NK-92 (cell line): Measurements from ENCODE around the gene SDK1.
"Not testable (repeated sequence)": the region's sequence is repeated elsewhere in the genome, so short reads cannot be mapped to it uniquely, and the experiment has no call there.

Experiments
- DNase-seq: peaks from one replicate; lab custom pipeline; 2025; ENCODE audit not compliant: unreplicated experiment; lab: John Stamatoyannopoulos, UW

SDK1 gene

GRCh38 chr7:4256286-4256685 lies 955.2 kb downstream of the SDK1 start:
- no peak for DNase-seq

- DNase-seq = no peak
Measured at GRCh38 chr7:4257146-4258111, 956.4 kb downstream of the SDK1 start.

DNA sequence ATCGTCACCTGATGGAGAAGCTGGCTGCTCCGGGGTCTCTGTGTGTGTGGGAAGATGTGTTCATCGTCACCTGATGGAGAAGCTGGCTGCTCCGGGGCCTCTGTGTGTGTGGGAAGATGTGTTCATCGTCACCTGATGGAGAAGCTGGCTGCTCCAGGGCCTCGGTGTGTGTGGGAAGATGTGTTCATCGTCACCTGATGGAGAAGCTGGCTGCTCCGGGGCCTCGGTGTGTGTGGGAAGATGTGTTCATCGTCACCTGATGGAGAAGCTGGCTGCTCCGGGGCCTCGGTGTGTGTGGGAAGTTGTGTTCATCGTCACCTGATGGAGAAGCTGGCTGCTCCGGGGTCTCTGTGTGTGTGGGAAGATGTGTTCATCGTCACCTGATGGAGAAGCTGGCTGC lies 959.1 kb downstream of the SDK1 start:
- not testable (repeated sequence) for DNase-seq

- DNase-seq = no peak
Measured at GRCh38 chr7:4260867-4261600, 960.0 kb downstream of the SDK1 start.

GRCh38 chr7:4261601-4261960 lies 960.5 kb downstream of the SDK1 start:
- DNase-seq = no peak

GRCh38 chr7:4264206-4264605 lies 963.2 kb downstream of the SDK1 start:
- DNase-seq = not testable (repeated sequence)

- DNase-seq = no peak
Measured at GRCh38 chr7:4265066-4265465, 964.0 kb downstream of the SDK1 start.

DNA sequence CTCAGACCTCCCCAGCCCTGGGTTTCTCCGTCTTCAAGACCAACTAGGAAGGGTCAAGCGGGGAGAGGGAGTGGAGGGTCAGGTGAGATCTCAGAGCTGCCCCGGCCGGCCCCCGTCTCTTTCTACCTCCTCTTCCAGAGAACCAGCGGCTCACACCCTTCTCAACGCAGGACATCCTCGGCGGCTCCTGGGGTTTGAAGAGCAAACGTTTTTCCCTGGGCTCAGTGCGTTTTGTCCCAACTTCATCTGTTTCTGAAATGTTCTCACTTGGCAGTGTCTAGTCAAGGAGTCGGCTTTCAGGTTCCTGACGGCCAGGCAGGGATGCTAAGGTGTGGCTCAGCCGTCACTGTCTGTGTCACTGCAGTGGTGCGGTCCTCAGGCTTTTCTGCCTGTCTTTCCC lies 964.6 kb downstream of the SDK1 start:
- DNase-seq = no peak

GRCh38 chr7:4266270-4267040 lies 965.4 kb downstream of the SDK1 start:
- no peak for DNase-seq

- DNase-seq = no peak
Measured at GRCh38 chr7:4267341-4268039, 966.4 kb downstream of the SDK1 start.

DNA sequence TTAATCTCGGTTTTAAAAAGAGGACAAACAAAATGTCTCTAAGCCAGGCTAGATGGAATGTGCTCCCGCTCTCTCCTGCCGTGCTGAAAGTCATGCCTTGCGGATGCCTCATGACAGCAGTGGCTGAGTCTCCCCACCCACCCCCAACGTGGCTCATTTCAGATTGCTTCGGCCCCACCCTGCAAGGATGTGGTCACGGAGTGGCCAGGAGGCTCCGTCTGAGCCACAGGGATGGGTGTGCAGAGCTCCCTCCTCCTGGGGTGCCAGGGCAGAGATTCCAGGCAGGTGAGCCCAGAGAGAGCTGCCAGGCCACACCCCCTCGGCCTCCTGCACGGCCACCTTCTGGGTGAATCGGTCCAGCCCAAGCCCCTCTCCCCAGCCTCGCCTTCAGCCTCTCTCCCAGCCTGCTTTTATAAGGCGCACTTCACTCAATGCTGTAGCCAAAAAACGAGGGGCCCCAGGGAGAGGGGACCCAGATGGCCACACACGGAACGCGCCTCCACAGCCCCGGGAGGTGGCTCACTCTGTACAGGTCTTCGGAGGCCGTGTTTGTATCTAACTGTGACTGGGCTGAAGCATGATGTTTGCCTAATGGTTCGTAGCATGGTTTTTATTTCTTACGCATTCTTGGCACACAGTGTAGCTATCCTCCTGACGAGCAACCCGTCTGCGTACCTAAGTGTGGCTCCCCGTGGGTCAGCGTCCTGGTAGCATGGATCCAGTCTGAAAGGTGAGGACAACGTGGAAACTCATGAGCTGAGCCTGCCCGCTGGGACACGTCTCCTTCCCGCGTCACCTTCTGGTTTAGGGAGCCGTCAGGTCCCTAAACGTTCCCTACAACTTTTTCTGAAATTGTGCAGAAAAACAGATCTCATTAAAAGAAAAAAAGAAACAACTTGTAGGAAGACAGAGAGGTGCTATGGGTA lies 967.3 kb downstream of the SDK1 start:
- no peak for DNase-seq

DNA sequence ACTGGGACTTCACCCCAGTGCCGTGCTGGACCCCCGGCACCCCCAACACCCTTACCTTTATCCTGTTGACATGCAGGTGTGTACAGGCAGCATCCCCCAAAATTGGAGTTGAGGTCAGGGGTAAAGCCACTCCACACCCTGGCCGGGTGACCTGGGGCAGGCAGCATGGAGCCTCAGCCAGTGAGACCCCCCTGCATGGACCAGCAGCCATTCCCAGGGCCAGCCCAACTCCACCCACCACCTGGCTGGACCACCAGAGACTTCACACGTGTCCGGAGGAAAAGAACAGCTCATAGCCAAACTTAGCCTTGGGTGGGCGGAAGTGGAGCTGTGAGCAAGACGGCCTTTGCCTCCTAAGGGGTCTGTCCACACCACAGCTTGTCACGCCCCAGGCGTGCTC lies 968.0 kb downstream of the SDK1 start:
- DNase-seq = no peak

GRCh38 chr7:4269746-4270145 lies 968.7 kb downstream of the SDK1 start:
- no peak for DNase-seq

- DNase-seq = no peak
Measured at GRCh38 chr7:4270268-4270667, 969.2 kb downstream of the SDK1 start.

GRCh38 chr7:4270941-4271715 lies 970.1 kb downstream of the SDK1 start:
- no peak for DNase-seq

- DNase-seq = no peak
Measured at GRCh38 chr7:4271716-4272015, 970.6 kb downstream of the SDK1 start.

DNA sequence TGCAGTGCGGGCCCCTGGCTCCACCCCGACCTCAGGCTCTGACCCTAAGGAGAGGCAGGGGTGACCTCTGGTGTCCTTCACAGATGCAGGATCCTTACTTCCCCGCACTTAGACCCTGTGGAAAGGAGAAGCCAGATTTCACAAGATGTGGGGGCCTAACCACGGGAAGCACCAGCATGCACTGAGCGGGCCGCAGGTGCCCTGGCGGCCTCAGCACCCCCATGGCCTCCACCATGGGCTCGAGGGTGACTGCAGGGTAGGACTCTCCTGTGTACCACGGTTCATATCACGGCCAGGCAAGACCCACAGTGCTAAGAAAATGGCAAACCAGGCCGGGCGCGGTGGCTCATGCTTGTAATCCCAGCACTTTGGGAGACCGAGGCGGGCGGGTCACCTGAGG lies 971.1 kb downstream of the SDK1 start:
- no peak for DNase-seq

DNA sequence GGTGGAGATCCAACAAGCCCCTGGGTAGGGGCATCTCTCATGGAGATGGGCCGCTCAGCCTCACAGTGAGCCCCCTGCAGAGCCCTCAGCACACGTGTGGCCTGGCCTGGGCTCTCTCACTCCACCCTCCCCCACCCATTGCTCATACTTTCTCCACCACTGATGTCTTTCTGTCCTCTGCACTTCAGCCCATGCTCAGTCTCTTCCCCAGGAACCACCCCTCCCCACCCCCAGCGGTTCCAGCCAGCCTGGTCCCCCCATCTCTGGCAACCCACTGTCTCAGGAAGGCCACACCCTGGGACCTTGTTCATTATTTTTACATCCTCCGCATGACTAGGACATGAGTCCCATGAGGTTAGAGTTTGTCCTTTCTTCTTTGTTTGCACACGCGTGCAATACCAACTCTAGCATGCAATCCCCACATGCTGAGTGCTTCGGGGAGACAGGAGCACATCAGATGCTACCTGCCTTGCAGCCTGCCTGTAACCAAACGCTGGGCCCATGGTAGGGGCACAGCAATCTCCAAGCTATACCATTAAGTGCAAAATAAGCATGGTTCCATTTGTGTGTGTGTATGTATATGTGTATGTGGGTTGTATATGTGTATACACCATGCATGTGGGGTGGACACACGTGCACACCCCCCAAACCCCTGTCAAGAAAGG lies 972.6 kb downstream of the SDK1 start:
- DNase-seq = no peak

DNA sequence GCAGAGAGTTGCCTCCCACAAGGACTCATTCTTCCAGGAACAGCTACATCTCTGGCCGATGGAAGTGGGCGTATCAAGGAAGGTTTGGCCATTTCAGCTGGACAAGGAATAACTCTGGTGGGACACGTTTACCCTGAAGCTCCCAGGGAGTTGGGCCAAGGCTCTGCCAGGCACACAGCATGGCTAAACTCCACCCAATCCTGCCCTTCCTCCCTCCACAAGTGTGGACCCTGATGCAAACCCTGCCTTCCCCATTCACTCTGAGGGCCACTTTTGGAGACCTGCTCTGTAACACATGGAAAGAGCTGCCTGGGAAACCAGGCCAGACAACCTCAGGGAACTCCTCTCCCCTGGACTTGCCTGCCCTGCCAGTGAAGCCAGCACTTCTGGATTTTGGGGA lies 973.2 kb downstream of the SDK1 start:
- DNase-seq = no peak
